WTC11 (cell line): ENCODE measurements around the gene CRYBG3.

Source experiments
- CBFB ChIP-seq: sonication (generic); formaldehyde crosslinking; IDR thresholded peaks from 2 replicates; pipeline ENCODE4 v1.8.1; 2022; ENCODE audit warnings: mild to moderate bottlenecking, low read depth, missing genetic modification reagents
- E2F1 ChIP-seq: sonication (generic); formaldehyde crosslinking; IDR thresholded peaks from 2 replicates; pipeline ENCODE4 v1.8.0; 2022; ENCODE audit warnings: mild to moderate bottlenecking, missing genetic modification reagents
- E2F4 ChIP-seq: sonication (generic); formaldehyde crosslinking; IDR thresholded peaks from 2 replicates; pipeline ENCODE4 v1.8.1; 2022; ENCODE audit warnings: low read depth, mild to moderate bottlenecking, moderate library complexity, missing genetic modification reagents, borderline replicate concordance
- FOXJ3 ChIP-seq: sonication (generic); formaldehyde crosslinking; IDR thresholded peaks from 2 replicates; pipeline ENCODE4 v1.9.0; 2021; ENCODE audit warnings: missing genetic modification reagents, mild to moderate bottlenecking, borderline replicate concordance
- FOXP1 ChIP-seq: sonication (generic); formaldehyde crosslinking; IDR thresholded peaks from 2 replicates; pipeline ENCODE4 v1.8.0; 2022; ENCODE audit warnings: missing genetic modification reagents, mild to moderate bottlenecking, moderate library complexity, borderline replicate concordance
- KAT7 ChIP-seq: sonication (generic); formaldehyde crosslinking; IDR thresholded peaks from 2 replicates; pipeline ENCODE4 v1.8.1; 2023; ENCODE audit warnings: missing genetic modification reagents, mild to moderate bottlenecking, borderline replicate concordance
- MXD4 ChIP-seq: fragments of 250-450 bp; sonication (Bioruptor Pico); IDR thresholded peaks from 2 replicates; pipeline ENCODE4 v1.8.0; 2021; ENCODE audit warnings: mild to moderate bottlenecking, moderate library complexity, borderline replicate concordance
- NR2C2 ChIP-seq: sonication (generic); formaldehyde crosslinking; IDR thresholded peaks from 2 replicates; pipeline ENCODE4 v1.8.0; 2022; ENCODE audit warnings: mild to moderate bottlenecking, missing genetic modification reagents
- RELA ChIP-seq: sonication (generic); formaldehyde crosslinking; IDR thresholded peaks from 2 replicates; pipeline ENCODE4 v1.8.1; 2022; ENCODE audit warnings: missing genetic modification reagents, mild to moderate bottlenecking, borderline replicate concordance
- SP1 ChIP-seq: sonication (generic); formaldehyde crosslinking; conservative IDR thresholded peaks from 2 replicates; pipeline ENCODE4 v1.8.1; 2022; ENCODE audit warnings: missing genetic modification reagents
- ZNF121 ChIP-seq: sonication (generic); formaldehyde crosslinking; IDR thresholded peaks from 2 replicates; pipeline ENCODE4 v1.8.0; 2023; ENCODE audit warnings: missing genetic modification reagents
- ZNF425 ChIP-seq: fragments of 250-450 bp; sonication (Bioruptor Pico); conservative IDR thresholded peaks from 2 replicates; pipeline ENCODE4 v1.9.0; 2021; ENCODE audit warnings: mild to moderate bottlenecking
- TF ChIP-seq, protein P1 (sequence below): fragments of 200-600 bp; IDR thresholded peaks from 2 replicates; pipeline ENCODE4 v1.8.0; 2022; ENCODE audit warnings: antibody characterized with exemption
- TF ChIP-seq, protein P2 (sequence below): sonication (generic); formaldehyde crosslinking; IDR thresholded peaks from 2 replicates; pipeline ENCODE4 v1.8.1; 2023; ENCODE audit warnings: mild to moderate bottlenecking, missing genetic modification reagents, moderate library complexity

- TF ChIP-seq E2F4 (CRISPR knock-in tag) (no peak), FOXP1 (CRISPR knock-in tag) (no peak), CBFB (CRISPR knock-in tag) (no peak), E2F1 (CRISPR knock-in tag) (no peak), ZNF121 (CRISPR knock-in tag) (no peak), NR2C2 (CRISPR knock-in tag) (no peak), SP1 (CRISPR knock-in tag) (no peak), FOXJ3 (no peak), RELA (CRISPR knock-in tag) (no peak), KAT7 (CRISPR knock-in tag) (no peak), ZNF425 (CRISPR knock-in tag) (no peak), MXD4 (CRISPR knock-in tag) (no peak)
- TF ChIP-seq, protein P1, sequence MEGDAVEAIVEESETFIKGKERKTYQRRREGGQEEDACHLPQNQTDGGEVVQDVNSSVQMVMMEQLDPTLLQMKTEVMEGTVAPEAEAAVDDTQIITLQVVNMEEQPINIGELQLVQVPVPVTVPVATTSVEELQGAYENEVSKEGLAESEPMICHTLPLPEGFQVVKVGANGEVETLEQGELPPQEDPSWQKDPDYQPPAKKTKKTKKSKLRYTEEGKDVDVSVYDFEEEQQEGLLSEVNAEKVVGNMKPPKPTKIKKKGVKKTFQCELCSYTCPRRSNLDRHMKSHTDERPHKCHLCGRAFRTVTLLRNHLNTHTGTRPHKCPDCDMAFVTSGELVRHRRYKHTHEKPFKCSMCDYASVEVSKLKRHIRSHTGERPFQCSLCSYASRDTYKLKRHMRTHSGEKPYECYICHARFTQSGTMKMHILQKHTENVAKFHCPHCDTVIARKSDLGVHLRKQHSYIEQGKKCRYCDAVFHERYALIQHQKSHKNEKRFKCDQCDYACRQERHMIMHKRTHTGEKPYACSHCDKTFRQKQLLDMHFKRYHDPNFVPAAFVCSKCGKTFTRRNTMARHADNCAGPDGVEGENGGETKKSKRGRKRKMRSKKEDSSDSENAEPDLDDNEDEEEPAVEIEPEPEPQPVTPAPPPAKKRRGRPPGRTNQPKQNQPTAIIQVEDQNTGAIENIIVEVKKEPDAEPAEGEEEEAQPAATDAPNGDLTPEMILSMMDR = no peak
- TF ChIP-seq, protein P2, sequence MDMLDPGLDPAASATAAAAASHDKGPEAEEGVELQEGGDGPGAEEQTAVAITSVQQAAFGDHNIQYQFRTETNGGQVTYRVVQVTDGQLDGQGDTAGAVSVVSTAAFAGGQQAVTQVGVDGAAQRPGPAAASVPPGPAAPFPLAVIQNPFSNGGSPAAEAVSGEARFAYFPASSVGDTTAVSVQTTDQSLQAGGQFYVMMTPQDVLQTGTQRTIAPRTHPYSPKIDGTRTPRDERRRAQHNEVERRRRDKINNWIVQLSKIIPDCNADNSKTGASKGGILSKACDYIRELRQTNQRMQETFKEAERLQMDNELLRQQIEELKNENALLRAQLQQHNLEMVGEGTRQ (CRISPR knock-in tag) = no peak
Observed at GRCh38 chr3:97895216-97895615, 73.4 kb downstream of the CRYBG3 start.
